Keratinocyte (primary cell): ENCODE results near the gene UGT1A8. TPM values are rescaled to one million over a fixed set of nuclear protein-coding genes. Genes with fewer than 3 reads are reported as not detected.

Source experiments
- DNase-seq: peaks from one replicate; pipeline ENCODE4 v3.0.0-alpha.2; 2011; ENCODE audit warnings: low read depth, missing footprints, low spot score
- FAIRE-seq: peaks from 2 replicates; lab custom pipeline; 2011; peaks lifted over from hg19 to GRCh38; lab: Jason Lieb, UNC
- H2AFZ ChIP-seq: 2 replicates; pipeline ENCODE4 v1.6.0; 2012; ENCODE audit warnings: low read length, control low read depth, inconsistent platforms; ENCODE audit not compliant: control insufficient read depth
- H3K27ac ChIP-seq: 2 replicates; pipeline ENCODE4 v1.5.1; 2011; ENCODE audit warnings: low read length; ENCODE audit not compliant: control insufficient read depth, insufficient read depth
- H3K27me3 ChIP-seq: 3 replicates; pipeline ENCODE4 v1.6.0; 2011; ENCODE audit warnings: low read length; ENCODE audit not compliant: control insufficient read depth, insufficient read depth; ENCODE audit errors: extremely low read depth
- H3K36me3 ChIP-seq, 2 experiments: 2 replicates in 1 of 2; 3 replicates in 1 of 2; pipeline ENCODE4 v1.5.1; 2011; ENCODE audit warnings: low read length in 2 of 2, mild to moderate bottlenecking in 1 of 2; ENCODE audit not compliant: control insufficient read depth in 2 of 2, insufficient read depth in 2 of 2; ENCODE audit errors: extremely low read depth in 1 of 2
- H3K4me1 ChIP-seq: 3 replicates; pipeline ENCODE4 v1.5.1; 2011; ENCODE audit warnings: low read length; ENCODE audit not compliant: control insufficient read depth, insufficient read depth; ENCODE audit errors: extremely low read depth
- H3K4me2 ChIP-seq: 3 replicates; pipeline ENCODE4 v1.6.0; 2011; ENCODE audit warnings: low read depth, low read length; ENCODE audit not compliant: control insufficient read depth, insufficient read depth; ENCODE audit errors: extremely low read depth
- H3K4me3 ChIP-seq, 3 experiments: fragments of 200-600 bp in 1 of 3; sonication (generic) in 1 of 3; 2 replicates in 2 of 3; 3 replicates in 1 of 3; pipeline ENCODE4 v1.5.1; 2011 to 2016; ENCODE audit warnings: low read length in 3 of 3, mild to moderate bottlenecking in 3 of 3, control low read depth in 2 of 3, inconsistent platforms in 1 of 3, low read depth in 1 of 3, mixed read lengths in 1 of 3, mixed run types in 1 of 3, moderate library complexity in 1 of 3; ENCODE audit not compliant: control insufficient read depth in 2 of 3, insufficient read depth in 2 of 3; ENCODE audit errors: extremely low read depth in 1 of 3
- H3K79me2 ChIP-seq: 2 replicates; pipeline ENCODE4 v1.6.0; 2012; ENCODE audit warnings: low read length; ENCODE audit not compliant: control insufficient read depth, insufficient read depth
- H3K9ac ChIP-seq: 3 replicates; pipeline ENCODE4 v1.6.0; 2011; ENCODE audit warnings: low read length; ENCODE audit not compliant: control insufficient read depth, insufficient read depth; ENCODE audit errors: extremely low read depth
- H3K9me1 ChIP-seq: 3 replicates; pipeline ENCODE4 v1.6.0; 2011; ENCODE audit warnings: low read length; ENCODE audit not compliant: control insufficient read depth, insufficient read depth; ENCODE audit errors: extremely low read depth
- H3K9me3 ChIP-seq: 2 replicates; pipeline ENCODE4 v1.5.1; 2012; ENCODE audit warnings: low read depth, low read length; ENCODE audit not compliant: control insufficient read depth
- H4K20me1 ChIP-seq: 3 replicates; pipeline ENCODE4 v1.6.0; 2011; ENCODE audit warnings: low read length; ENCODE audit not compliant: control insufficient read depth, insufficient read depth; ENCODE audit errors: extremely low read depth
- CTCF ChIP-seq, 3 experiments: IDR thresholded peaks in 1 of 3; conservative IDR thresholded peaks in 1 of 3; optimal IDR thresholded peaks in 1 of 3; 2 replicates in 2 of 3; 3 replicates in 1 of 3; pipeline versions ENCODE3 to v1.5.1; 2011; ENCODE audit warnings: low read length in 3 of 3, mild to moderate bottlenecking in 3 of 3, moderate library complexity in 2 of 3, control low read depth in 1 of 3, inconsistent platforms in 1 of 3; ENCODE audit not compliant: insufficient read depth in 2 of 3; ENCODE audit errors: extremely low read depth in 1 of 3
- EZH2 ChIP-seq: IDR thresholded peaks from one replicate; pipeline ENCODE4 v1.6.1; 2012; ENCODE audit warnings: inconsistent platforms, mild to moderate bottlenecking, low read length, moderate library complexity
- dilution Hi-C: fragments of 300-500 bp; cut with MboI; formaldehyde crosslinking; loops from one replicate; pipeline ENCODE4 v1.7.0; 2020; ENCODE audit warnings: low sequenced_read_pairs; ENCODE audit not compliant: extremely low pct_ligation_motif_present
- polyA plus RNA-seq, 5 experiments: library from polyadenylated mRNA; depleted of rRNA in 3 of 5; stranded (reverse) in 3 of 5; stranded (forward) in 1 of 5; unstranded in 1 of 5; fragments of >200 nt; gene quantifications; 1 replicate in 1 of 5; 2 replicates in 3 of 5; 3 replicates in 1 of 5; pipeline versions ENCODE4 v1.2.1 to v1.2.3, GENCODE V29; 2011 to 2012; ENCODE audit warnings: missing spikeins in 2 of 5, low read depth in 1 of 5, low replicate concordance in 1 of 5

Gene UGT1A8
- polyA plus RNA-seq, 1 donor (not counting 4 experiments of a cell fraction or from before 2014, with no cell fraction given): 0.64 TPM

GRCh38 chr2:233668605-233669260 lies 51.3 kb downstream of the UGT1A8 start:
- dilution Hi-C loops: no loop called here
- Histone ChIP-seq H3K27ac (no peak overlapping the region), H4K20me1 (no peaks in the 10 kb centered on the region), H3K27me3 (no peaks in the 10 kb centered on the region), H2AFZ (no peak overlapping the region), H3K9ac (no peak overlapping the region), H3K4me2 (no peak overlapping the region), H3K4me3 (no peak overlapping the region), H3K36me3 (no peaks in the 10 kb centered on the region), H3K4me1 (no peaks in the 10 kb centered on the region), H3K79me2 (no peaks in the 10 kb centered on the region), H3K9me1 (no peaks in the 10 kb centered on the region), H3K9me3 (no peaks in the 10 kb centered on the region)
- DNase-seq (no peak), FAIRE-seq (no peak)
- TF ChIP-seq EZH2 (no peak), CTCF (optimal IDR thresholded peaks at IDR 0.05 in 1 of 3, IDR thresholded peaks at IDR 0.05 in 1 of 3, conservative IDR thresholded peaks at IDR 0.05 in 1 of 3; ENCODE audit: extremely low read depth in 1 of 3, insufficient read depth in 2 of 3, low read length in 3 of 3) (no peak)

GRCh38 chr2:233671290-233672161 lies 54.1 kb downstream of the UGT1A8 start, which contains the start of gene UGT1A9:
Gene UGT1A9 (plus strand): TSS chr2:233671898. CDS start chr2:233671935, 37 bp downstream.
- Histone ChIP-seq H3K9ac (no peak within 1 kb of the TSS), H3K4me1 (no peaks in the 10 kb centered on the region), H3K27me3 (no peaks in the 10 kb centered on the region), H3K9me3 (no peaks in the 10 kb centered on the region), H3K79me2 (no peaks in the 10 kb centered on the region), H3K4me3 (no peak within 1 kb of the TSS), H3K9me1 (no peaks in the 10 kb centered on the region), H3K27ac (no peak within 1 kb of the TSS), H4K20me1 (no peaks in the 10 kb centered on the region), H3K36me3 (no peaks in the 10 kb centered on the region), H3K4me2 (no peak within 1 kb of the TSS), H2AFZ (no peak within 1 kb of the TSS)
- DNase-seq (no peak), FAIRE-seq (no peak)
- dilution Hi-C loops: no loop called here
- TF ChIP-seq CTCF (optimal IDR thresholded peaks at IDR 0.05 in 1 of 3, IDR thresholded peaks at IDR 0.05 in 1 of 3, conservative IDR thresholded peaks at IDR 0.05 in 1 of 3; ENCODE audit: extremely low read depth in 1 of 3, insufficient read depth in 2 of 3, low read length in 3 of 3) (no peak), EZH2 (no peak)
